ENCODE data around the gene EGLN1.
A peak's percentile ranks its signal among the peaks of the same experiment; 100 is the strongest.

Gene EGLN1

DNA sequence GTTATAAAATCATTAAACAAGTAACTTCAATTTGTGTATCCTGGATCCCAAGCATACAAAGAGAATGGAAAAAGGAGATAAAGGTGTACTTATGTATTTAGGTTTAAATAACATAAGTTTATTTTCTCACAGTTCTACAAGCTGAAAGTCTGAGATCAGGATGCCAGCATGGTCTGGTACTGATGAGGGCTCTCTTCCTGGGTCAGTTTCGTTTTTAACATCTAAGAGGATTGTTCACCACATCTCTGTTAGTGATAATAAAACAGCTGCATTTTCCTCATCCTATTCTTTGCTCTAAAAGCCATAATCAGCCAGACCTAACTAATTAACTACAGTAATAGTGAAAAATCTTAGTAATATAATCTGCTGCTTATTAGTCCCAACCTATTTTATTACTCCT is 5.2 kb downstream of the EGLN1 start:
- TF ChIP-seq, protein P1, sequence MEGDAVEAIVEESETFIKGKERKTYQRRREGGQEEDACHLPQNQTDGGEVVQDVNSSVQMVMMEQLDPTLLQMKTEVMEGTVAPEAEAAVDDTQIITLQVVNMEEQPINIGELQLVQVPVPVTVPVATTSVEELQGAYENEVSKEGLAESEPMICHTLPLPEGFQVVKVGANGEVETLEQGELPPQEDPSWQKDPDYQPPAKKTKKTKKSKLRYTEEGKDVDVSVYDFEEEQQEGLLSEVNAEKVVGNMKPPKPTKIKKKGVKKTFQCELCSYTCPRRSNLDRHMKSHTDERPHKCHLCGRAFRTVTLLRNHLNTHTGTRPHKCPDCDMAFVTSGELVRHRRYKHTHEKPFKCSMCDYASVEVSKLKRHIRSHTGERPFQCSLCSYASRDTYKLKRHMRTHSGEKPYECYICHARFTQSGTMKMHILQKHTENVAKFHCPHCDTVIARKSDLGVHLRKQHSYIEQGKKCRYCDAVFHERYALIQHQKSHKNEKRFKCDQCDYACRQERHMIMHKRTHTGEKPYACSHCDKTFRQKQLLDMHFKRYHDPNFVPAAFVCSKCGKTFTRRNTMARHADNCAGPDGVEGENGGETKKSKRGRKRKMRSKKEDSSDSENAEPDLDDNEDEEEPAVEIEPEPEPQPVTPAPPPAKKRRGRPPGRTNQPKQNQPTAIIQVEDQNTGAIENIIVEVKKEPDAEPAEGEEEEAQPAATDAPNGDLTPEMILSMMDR (IDR thresholded peaks at IDR 0.05; ENCODE audit: low read depth, low read length), result no peak
- in situ Hi-C loops (cut with HindIII; ENCODE audit: low sequenced_read_pairs), result no loop called here
- H3K4me3 ChIP-seq (ENCODE audit: low read depth, low read length), result no peak overlapping the region
- no peak for DNase-seq (ENCODE audit: low read depth, low spot score)

DNA sequence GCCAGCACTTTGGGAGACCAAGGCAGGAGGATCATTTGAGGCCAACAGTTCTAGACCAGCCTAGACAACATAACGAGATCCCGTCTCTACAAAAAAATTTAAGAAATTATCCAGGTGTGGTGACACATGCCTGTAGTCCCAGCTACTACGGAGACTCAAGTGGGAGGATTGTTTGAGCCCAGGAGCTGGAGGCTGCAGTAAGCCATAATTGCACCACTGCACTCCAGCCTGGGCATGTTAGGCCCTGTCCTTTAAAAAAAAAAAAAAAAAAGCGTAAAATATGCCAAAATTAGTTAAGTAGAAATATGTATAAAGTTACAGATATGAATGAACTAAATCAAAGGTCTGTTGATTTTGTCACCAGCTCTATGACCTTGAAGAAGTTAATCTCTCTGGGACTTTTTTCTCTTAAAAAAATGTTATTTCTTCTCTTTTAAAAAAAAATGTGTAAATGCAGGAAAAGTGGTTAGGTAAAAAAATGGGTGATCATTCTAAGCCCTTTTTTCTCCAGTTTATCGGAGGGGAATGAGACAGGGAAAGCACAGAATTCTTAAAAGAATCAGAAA is 7.0 kb downstream of the EGLN1 start:
- in situ Hi-C loops (cut with HindIII; ENCODE audit: low sequenced_read_pairs), result no loop called here
- TF ChIP-seq, protein P1 (IDR thresholded peaks at IDR 0.05; ENCODE audit: low read depth, low read length), result no peak

DNA sequence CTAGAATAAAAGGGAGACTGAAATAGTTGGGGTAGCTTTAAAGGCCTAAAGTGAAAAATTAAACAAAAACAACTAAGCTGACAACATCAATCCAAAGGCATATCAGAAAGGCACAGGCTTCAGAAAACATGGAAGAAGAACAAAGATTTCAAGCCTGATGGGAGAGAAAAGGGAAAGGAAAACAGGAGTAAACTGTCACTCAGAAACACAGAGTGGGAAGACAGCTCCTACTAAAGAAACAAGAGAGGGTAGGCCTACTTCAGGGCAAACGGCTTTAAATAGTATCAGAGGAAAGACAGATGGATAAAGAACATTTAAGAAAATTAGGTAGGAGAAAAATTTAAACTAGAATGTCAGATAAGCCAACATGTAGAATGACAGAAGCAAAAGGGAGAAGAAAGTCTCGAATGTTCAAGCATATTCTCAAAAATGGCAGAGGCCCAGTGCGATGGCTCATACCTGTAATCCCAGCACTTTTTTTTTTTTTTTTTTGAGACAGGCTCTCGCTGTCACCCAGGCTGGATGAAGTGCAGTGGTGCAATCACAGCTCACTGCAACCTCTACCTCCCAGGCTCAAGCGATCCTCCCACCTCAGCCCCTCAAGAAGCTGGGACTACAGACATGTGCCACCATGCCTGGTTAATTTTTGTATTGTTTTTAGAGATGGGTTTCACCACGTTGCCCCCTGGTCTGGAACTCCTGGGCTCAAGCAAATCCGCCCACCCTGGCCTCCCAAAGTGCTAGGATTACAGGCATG is 7.6 kb downstream of the EGLN1 start:
- H3K4me3 ChIP-seq (ENCODE audit: low read depth, low read length), result no peak overlapping the region
- TF ChIP-seq, protein P1 (IDR thresholded peaks at IDR 0.05; ENCODE audit: low read depth, low read length), result no peak
- DNase-seq (ENCODE audit: low read depth, low spot score), result no peak
- in situ Hi-C loops (cut with HindIII; ENCODE audit: low sequenced_read_pairs), result no loop called here

More for the DNA sequence above, 7.0 kb downstream of the EGLN1 start:
- DNase-seq (ENCODE audit: low read depth, low spot score), result no peak
- H3K4me3 ChIP-seq (ENCODE audit: low read depth, low read length), result no peak overlapping the region

DNA sequence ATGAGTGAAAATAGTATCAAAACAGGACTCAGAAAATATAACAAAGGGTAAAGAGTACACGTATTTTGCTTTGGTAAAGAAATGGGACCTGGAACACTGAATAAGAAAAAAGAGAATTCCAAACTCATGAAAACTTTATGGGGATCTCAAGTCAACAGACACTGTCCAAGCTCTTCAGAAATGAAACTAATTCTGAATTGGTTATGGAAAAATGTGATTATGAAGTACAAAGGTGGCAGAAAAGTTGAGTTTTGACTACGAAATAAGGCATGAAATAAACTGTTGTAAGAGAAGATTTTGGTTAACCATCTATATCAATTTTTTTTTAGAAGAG is 8.4 kb downstream of the EGLN1 start:
- TF ChIP-seq, protein P1 (IDR thresholded peaks at IDR 0.05; ENCODE audit: low read depth, low read length), result no peak
- in situ Hi-C loops (cut with HindIII; ENCODE audit: low sequenced_read_pairs), result no loop called here
- H3K4me3 ChIP-seq (ENCODE audit: low read depth, low read length), result no peak overlapping the region
- DNase-seq (ENCODE audit: low read depth, low spot score), result no peak

GRCh38 chr1:231411036-231411531 is 11.0 kb downstream of the EGLN1 start:
- DNase-seq (ENCODE audit: low read depth, low spot score), result no peak
- H3K4me3 ChIP-seq (ENCODE audit: low read depth, low read length), result no peak overlapping the region
- in situ Hi-C loops (cut with HindIII; ENCODE audit: low sequenced_read_pairs), result no loop called here
- TF ChIP-seq, protein P1 (IDR thresholded peaks at IDR 0.05; ENCODE audit: low read depth, low read length), result no peak

GRCh38 chr1:231410036-231410612 is 12.0 kb downstream of the EGLN1 start:
- no peak overlapping the region for H3K4me3 ChIP-seq (ENCODE audit: low read depth, low read length)
- peak; percentile 22 for DNase-seq (ENCODE audit: low read depth, low spot score)
- in situ Hi-C loops (cut with HindIII; ENCODE audit: low sequenced_read_pairs), result no loop called here
- TF ChIP-seq, protein P1 (IDR thresholded peaks at IDR 0.05; ENCODE audit: low read depth, low read length), result no peak
